ENCODE measurements around the gene IL17REL.
"Not testable (repeated sequence)": the region's sequence is repeated elsewhere in the genome, so short reads cannot be mapped to it uniquely, and the experiment has no call there.

DNA sequence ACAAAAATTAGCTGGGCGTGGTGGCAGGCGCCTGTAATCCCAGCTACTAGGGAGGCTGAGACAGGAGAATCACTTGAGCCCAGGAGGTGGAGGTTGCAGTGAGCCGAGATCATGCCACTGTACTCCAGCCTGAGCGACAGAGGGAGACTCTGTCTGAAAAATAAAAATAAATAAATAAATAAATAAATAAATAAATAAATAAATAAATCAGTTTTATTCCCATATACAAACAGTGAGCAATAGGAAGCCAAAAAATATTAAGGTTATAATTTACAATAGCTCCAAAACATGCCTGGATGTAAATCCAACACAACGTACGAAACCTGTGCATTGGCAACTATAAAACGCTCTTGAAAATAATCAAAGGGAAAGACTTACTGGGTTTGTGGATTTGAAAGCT, 30.8 kb downstream of the IL17REL start:
- TF ChIP-seq, protein P1, sequence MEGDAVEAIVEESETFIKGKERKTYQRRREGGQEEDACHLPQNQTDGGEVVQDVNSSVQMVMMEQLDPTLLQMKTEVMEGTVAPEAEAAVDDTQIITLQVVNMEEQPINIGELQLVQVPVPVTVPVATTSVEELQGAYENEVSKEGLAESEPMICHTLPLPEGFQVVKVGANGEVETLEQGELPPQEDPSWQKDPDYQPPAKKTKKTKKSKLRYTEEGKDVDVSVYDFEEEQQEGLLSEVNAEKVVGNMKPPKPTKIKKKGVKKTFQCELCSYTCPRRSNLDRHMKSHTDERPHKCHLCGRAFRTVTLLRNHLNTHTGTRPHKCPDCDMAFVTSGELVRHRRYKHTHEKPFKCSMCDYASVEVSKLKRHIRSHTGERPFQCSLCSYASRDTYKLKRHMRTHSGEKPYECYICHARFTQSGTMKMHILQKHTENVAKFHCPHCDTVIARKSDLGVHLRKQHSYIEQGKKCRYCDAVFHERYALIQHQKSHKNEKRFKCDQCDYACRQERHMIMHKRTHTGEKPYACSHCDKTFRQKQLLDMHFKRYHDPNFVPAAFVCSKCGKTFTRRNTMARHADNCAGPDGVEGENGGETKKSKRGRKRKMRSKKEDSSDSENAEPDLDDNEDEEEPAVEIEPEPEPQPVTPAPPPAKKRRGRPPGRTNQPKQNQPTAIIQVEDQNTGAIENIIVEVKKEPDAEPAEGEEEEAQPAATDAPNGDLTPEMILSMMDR (IDR thresholded peaks at IDR 0.05), result not testable (repeated sequence)
- TF ChIP-seq POLR2A, POLR2AphosphoS5 (IDR thresholded peaks at IDR 0.05): not testable (repeated sequence)
